ENCODE measurements around the gene TDP2. TPM values are rescaled to one million over a fixed set of nuclear protein-coding genes. Genes with fewer than 3 reads are reported as not detected.

TDP2 gene
- total and polyA plus RNA-seq, 2 donors (not counting 1 experiment from before 2014, with no cell fraction given), result 19.4 to 63.5 TPM

DNA sequence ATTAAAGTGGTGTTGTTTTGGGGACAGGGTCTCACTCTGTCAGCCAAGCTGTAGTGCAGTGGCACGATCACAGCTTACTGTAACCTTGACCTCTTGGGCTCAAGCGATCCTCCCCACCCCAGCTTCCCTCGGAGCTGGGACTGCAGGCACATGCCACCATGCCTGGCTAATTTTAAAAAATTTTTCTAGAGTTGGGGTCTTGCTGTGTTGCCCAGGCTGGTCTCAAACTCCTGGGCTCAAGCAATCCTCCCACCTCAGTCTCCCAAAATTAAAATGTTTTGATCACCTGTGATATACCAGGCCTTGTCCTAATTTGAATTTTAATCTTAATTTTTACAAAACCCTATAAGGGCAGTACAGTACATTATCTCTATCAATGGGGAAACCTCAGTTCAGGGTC, 25.7 kb upstream of the TDP2 start:
- intact Hi-C loops (cut with micrococcal nuclease), result loop anchor here (5.0 to 10.0 kb wide), 2 partner anchors 48 to 410 kb away; partner anchors contain the start of gene KIAA0319

DNA sequence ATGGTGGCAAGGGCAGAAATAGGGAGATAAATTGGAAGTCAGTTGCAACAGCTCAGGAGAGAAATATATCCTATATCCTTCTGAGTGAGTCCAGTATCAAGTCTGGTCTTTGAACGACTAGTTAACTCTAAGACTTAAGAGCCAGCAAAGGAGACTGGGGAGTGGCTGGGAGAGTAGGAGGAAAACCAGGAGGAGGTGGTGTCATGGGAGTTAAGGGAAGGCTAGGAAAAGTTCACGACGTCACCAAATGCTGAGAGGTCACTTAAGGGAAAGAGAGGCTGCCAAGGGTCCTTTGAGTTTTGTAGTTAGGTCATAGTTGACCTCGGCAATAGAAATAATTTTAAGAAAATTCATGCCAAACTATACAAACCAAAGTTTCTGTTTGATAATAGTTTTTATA, 25.3 kb upstream of the TDP2 start:
- H3K4me3 Mint-ChIP-seq, result no peak overlapping the region
- intact Hi-C loops (cut with micrococcal nuclease), result loop anchor here (5.0 to 10.0 kb wide), 2 partner anchors 47 to 410 kb away; partner anchors contain the start of gene KIAA0319
- no peak overlapping the region for H3K27ac Mint-ChIP-seq

More for the DNA sequence above, 25.7 kb upstream of the TDP2 start:
- TF ChIP-seq EZH2 (IDR thresholded peaks at IDR 0.05; ENCODE audit: borderline replicate concordance, insufficient read depth, low read depth, low read length, poor library complexity, severe bottlenecking), result no peak
- TF ChIP-seq, protein P1, sequence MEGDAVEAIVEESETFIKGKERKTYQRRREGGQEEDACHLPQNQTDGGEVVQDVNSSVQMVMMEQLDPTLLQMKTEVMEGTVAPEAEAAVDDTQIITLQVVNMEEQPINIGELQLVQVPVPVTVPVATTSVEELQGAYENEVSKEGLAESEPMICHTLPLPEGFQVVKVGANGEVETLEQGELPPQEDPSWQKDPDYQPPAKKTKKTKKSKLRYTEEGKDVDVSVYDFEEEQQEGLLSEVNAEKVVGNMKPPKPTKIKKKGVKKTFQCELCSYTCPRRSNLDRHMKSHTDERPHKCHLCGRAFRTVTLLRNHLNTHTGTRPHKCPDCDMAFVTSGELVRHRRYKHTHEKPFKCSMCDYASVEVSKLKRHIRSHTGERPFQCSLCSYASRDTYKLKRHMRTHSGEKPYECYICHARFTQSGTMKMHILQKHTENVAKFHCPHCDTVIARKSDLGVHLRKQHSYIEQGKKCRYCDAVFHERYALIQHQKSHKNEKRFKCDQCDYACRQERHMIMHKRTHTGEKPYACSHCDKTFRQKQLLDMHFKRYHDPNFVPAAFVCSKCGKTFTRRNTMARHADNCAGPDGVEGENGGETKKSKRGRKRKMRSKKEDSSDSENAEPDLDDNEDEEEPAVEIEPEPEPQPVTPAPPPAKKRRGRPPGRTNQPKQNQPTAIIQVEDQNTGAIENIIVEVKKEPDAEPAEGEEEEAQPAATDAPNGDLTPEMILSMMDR (IDR thresholded peaks at IDR 0.05), result no peak
- H3K4me3 Mint-ChIP-seq, result no peak overlapping the region
- H3K9me3 Mint-ChIP-seq (ENCODE audit: insufficient read depth), result no peaks in the 10 kb centered on the region
- CTCF ChIA-PET, result interaction anchor here (0.7 to 8.8 kb wide), 3 partner anchors 110 to 260 kb away, joined by 3 to 156 read pairs (median 4); no protein-coding TSS in a partner anchor
- no peak overlapping the region for H3K27ac ChIP-seq (ENCODE audit: low read length in 2 of 2)
- DNase-seq (no peak), ATAC-seq (ENCODE audit: low read depth) (no peak)
- H3K9ac ChIP-seq (ENCODE audit: low read length), result no peak overlapping the region
- no peak overlapping the region for H3K4me3 ChIP-seq (ENCODE audit: control extremely low read depth in 1 of 5, extremely low read depth in 1 of 5, insufficient read depth in 1 of 5, low read depth in 2 of 5, low read length in 4 of 5)
- WGBS (ENCODE audit: insufficient coverage), result no CpG with 5 or more reads among the region's 3 CpGs
- no peaks in the 10 kb centered on the region for H3K27me3 ChIP-seq (replicated peaks in 1 of 4; ENCODE audit: control extremely low read depth in 1 of 4, control insufficient read depth in 3 of 4, insufficient read depth in 4 of 4, low read length in 3 of 4)
- H3K36me3 ChIP-seq (replicated peaks in 1 of 2; ENCODE audit: control extremely low read depth in 1 of 2, control insufficient read depth in 1 of 2, extremely low read depth in 1 of 2, insufficient read depth in 2 of 2, low read length in 1 of 2), result no peaks in the 10 kb centered on the region
- no peak overlapping the region for H3K27ac Mint-ChIP-seq
- no peaks in the 10 kb centered on the region for H3K79me2 ChIP-seq (ENCODE audit: control insufficient read depth, insufficient read depth, low read length)
- no peaks in the 10 kb centered on the region for H3K9me3 ChIP-seq (ENCODE audit: control extremely low read depth in 1 of 3, control insufficient read depth in 2 of 3, insufficient read depth in 1 of 3, low read length in 2 of 3)
- peaks cover 2% of the 10 kb centered on the region for H3K4me1 Mint-ChIP-seq
- H4K20me1 ChIP-seq (ENCODE audit: control insufficient read depth, insufficient read depth, low read length, poor library complexity, severe bottlenecking), result no peaks in the 10 kb centered on the region
- POLR2A ChIA-PET, result no interaction called here
- H3K4me2 ChIP-seq (replicated peaks; ENCODE audit: low read depth, low read length, poor library complexity, severe bottlenecking), result no peak overlapping the region
- no peak overlapping the region for H2AFZ ChIP-seq (ENCODE audit: insufficient read depth, low read depth, low read length, poor library complexity, severe bottlenecking)
- H3K4me1 ChIP-seq (ENCODE audit: control insufficient read depth in 2 of 2, insufficient read depth in 2 of 2, low read length in 2 of 2), result no peaks in the 10 kb centered on the region
- H3K27me3 Mint-ChIP-seq, result no peaks in the 10 kb centered on the region

More for the DNA sequence above, 25.3 kb upstream of the TDP2 start:
- 100% methylated on average over 1 of the region's 4 CpGs for WGBS (ENCODE audit: insufficient coverage)
- Histone ChIP-seq H3K27me3 (replicated peaks in 1 of 4; ENCODE audit: control extremely low read depth in 1 of 4, control insufficient read depth in 3 of 4, insufficient read depth in 4 of 4, low read length in 3 of 4) (no peaks in the 10 kb centered on the region), H3K9ac (ENCODE audit: low read length) (no peak overlapping the region), H3K9me3 (ENCODE audit: control extremely low read depth in 1 of 3, control insufficient read depth in 2 of 3, insufficient read depth in 1 of 3, low read length in 2 of 3) (no peaks in the 10 kb centered on the region), H3K79me2 (ENCODE audit: control insufficient read depth, insufficient read depth, low read length) (no peaks in the 10 kb centered on the region), H3K4me1 (ENCODE audit: control insufficient read depth in 2 of 2, insufficient read depth in 2 of 2, low read length in 2 of 2) (no peaks in the 10 kb centered on the region), H2AFZ (ENCODE audit: insufficient read depth, low read depth, low read length, poor library complexity, severe bottlenecking) (no peak overlapping the region), H4K20me1 (ENCODE audit: control insufficient read depth, insufficient read depth, low read length, poor library complexity, severe bottlenecking) (no peaks in the 10 kb centered on the region), H3K27ac (ENCODE audit: low read length in 2 of 2) (no peak overlapping the region), H3K4me3 (ENCODE audit: control extremely low read depth in 1 of 5, extremely low read depth in 1 of 5, insufficient read depth in 1 of 5, low read depth in 2 of 5, low read length in 4 of 5) (no peak overlapping the region), H3K36me3 (replicated peaks in 1 of 2; ENCODE audit: control extremely low read depth in 1 of 2, control insufficient read depth in 1 of 2, extremely low read depth in 1 of 2, insufficient read depth in 2 of 2, low read length in 1 of 2) (no peaks in the 10 kb centered on the region), H3K4me2 (replicated peaks; ENCODE audit: low read depth, low read length, poor library complexity, severe bottlenecking) (no peak overlapping the region)
- CTCF ChIA-PET, result interaction anchor here (0.7 to 8.8 kb wide), 3 partner anchors 109 to 260 kb away, joined by 3 to 156 read pairs (median 4); no protein-coding TSS in a partner anchor
- POLR2A ChIA-PET, result no interaction called here
- Mint-ChIP-seq H3K4me1 (peaks cover 2% of the 10 kb centered on the region), H3K27me3 (no peaks in the 10 kb centered on the region), H3K9me3 (ENCODE audit: insufficient read depth) (no peaks in the 10 kb centered on the region)
- TF ChIP-seq, protein P1 (IDR thresholded peaks at IDR 0.05), result no peak
- TF ChIP-seq EZH2 (IDR thresholded peaks at IDR 0.05; ENCODE audit: borderline replicate concordance, insufficient read depth, low read depth, low read length, poor library complexity, severe bottlenecking), result no peak
- no peak for ATAC-seq (ENCODE audit: low read depth)
- no peak for DNase-seq

Measured in B cell (primary cell).